Mucosa of stomach (tissue), 1 donor: ENCODE data around the gene G0S2.

Experiments
- H3K27me3 ChIP-seq: one replicate; pipeline ENCODE4 v1.7.0; 2013; ENCODE audit warnings: mild to moderate bottlenecking, low read length; ENCODE audit not compliant: control insufficient read depth, insufficient read depth
- H3K36me3 ChIP-seq: one replicate; pipeline ENCODE4 v1.7.0; 2013; ENCODE audit warnings: low read length; ENCODE audit not compliant: control insufficient read depth, insufficient read depth
- H3K4me1 ChIP-seq: one replicate; pipeline ENCODE4 v1.7.0; 2013; ENCODE audit warnings: mild to moderate bottlenecking, low read length; ENCODE audit not compliant: control insufficient read depth, insufficient read depth
- H3K4me3 ChIP-seq: one replicate; pipeline ENCODE4 v1.7.0; 2013; ENCODE audit warnings: low read length
- H3K9ac ChIP-seq: one replicate; pipeline ENCODE4 v1.7.0; 2013; ENCODE audit warnings: mild to moderate bottlenecking, low read length, moderate library complexity
- H3K9me3 ChIP-seq: one replicate; pipeline ENCODE4 v1.7.0; 2013; ENCODE audit warnings: mild to moderate bottlenecking, low read length, moderate library complexity; ENCODE audit not compliant: control insufficient read depth
- donor health status: Pancreatic carcinoma.

G0S2 gene, protein sequence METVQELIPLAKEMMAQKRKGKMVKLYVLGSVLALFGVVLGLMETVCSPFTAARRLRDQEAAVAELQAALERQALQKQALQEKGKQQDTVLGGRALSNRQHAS

DNA sequence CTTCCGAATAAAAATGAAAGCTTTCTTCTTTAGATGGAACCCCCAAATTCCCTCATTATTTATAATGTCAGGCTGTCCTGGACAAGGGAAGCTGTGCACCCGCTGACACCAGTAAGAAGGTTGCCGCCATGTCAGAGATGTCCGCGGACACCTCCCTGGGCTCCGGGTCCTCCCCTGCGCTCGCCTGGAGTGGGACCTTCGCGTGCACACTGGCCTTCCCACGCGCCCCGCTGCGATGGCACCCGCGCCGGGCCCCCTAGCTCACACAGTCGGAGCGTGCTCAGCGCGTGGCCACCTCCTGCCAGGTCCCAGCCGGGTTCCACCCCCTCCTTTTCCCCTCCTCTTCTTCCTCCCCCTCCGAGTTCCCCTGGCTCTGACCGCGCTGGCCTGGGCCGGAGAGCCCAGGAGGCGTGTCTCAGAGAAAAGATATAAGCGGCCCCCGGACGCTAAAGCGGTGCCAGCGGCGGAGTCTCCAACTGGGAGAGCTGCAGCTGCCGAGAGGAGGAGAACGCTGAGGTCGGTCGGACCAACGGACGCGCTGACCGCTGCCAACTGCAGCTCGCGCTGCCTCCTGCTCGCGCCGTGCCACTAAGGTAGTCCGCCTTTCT lies at the start of gene G0S2:
G0S2 (plus strand) TSS at position 456 of the 608 bp plus-strand sequence. CDS start 273 bp downstream, outside the sequence.
- Histone ChIP-seq H3K4me1 (peaks cover 23% of the 10 kb centered on the region), H3K4me3 (peak within 1 kb of the TSS; percentile 18), H3K9ac (peak within 1 kb of the TSS; percentile 50), H3K27me3 (no peaks in the 10 kb centered on the region), H3K9me3 (no peaks in the 10 kb centered on the region), H3K36me3 (no peaks in the 10 kb centered on the region)

DNA sequence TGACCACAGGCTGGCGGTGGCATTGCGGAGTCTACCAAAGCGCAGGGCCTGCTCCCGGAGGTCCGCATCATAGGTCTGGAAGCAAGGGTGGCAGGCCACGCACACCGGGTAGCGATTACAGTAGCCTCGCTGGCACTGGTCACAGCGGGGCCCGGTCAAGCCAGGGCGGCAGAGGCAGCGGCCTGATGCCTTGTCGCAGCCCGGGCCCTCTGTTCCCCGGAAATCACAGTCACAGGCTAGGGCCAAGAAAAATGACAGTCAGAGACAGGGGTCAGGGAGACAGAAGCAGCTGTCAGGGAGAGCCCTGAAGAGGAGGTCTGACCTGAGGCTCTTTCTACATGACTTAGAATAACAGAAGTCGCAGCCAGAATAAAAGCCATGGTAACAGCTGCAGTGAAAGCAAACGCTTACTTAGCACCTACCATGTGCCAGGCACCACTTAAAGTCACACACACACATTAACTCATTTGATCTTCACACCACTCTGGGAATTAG lies 49.4 kb upstream of the G0S2 start:
- Histone ChIP-seq H3K4me3 (no peak overlapping the region), H3K9me3 (no peaks in the 10 kb centered on the region), H3K4me1 (peaks cover 1% of the 10 kb centered on the region), H3K36me3 (peaks cover 11% of the 10 kb centered on the region), H3K9ac (no peak overlapping the region), H3K27me3 (no peaks in the 10 kb centered on the region)

DNA sequence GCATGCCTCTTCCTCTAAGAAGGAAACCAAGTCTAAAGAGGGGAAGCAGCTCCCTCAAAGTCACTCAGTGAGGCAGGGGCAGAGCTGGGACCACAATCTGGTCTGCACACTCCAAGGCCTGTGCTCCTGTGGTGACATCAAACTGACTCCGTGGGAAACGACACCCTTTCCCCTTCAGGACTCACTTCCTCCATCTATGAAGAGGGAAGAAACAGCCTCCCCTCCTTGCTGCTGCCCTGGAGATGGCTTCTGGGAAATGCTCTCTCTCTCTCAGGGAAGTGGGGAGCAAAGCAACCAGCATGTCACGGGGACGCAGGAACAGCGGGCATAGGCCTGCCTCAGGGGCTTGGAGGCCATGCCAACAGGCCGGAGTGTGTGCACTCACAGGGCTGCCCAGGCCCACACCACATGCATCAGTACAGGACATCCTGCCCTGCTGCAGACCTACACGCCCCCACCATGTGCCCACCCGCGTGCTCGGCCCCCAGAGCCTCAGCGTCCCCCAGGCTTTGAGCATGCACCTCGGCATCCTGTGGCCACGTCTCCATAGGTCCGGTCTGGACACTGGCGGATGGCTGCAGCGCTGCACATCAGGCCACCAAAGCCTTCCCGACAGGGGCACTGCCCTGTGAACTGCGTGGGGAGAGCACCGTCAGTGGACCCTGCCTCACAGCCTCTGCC lies 48.7 kb upstream of the G0S2 start:
- Histone ChIP-seq H3K9ac (no peak overlapping the region), H3K4me1 (no peaks in the 10 kb centered on the region), H3K4me3 (no peak overlapping the region), H3K27me3 (no peaks in the 10 kb centered on the region), H3K36me3 (peaks cover 11% of the 10 kb centered on the region), H3K9me3 (no peaks in the 10 kb centered on the region)

DNA sequence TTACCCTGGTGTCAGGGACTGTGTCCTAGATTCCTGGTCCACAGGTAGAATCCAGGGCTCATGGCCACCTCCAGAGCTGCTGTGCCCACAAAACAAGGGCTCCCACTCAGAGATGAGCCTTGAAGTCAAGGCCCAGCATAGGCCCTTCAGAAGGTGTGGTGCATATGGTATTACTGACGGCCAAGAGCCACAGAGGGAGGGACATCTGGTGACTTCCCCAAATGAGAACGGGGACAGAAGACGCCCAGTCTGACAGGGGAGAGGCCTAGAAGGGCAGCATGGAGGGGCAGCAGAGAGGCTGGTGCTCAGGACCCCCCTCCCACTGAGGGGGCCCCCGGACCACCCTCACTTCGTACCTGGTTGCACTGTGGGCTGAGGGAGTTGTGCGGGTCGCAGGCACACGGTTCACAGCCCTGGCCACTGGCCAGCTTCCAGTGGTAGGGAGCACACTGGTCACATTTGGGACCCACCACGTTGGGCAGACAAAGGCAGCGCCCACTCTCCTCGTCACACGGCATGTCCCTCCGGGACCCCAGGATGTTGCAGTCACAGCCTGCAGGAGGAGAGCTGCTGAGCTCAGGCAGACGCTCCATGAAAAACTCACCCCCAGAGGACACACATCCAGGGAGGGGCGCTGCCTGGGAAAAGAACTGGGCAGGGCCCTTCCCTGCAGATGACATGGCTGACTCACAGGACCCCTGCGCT lies 48.0 kb upstream of the G0S2 start:
- H3K9ac ChIP-seq = no peak overlapping the region
- H3K4me1 ChIP-seq = no peaks in the 10 kb centered on the region
- no peaks in the 10 kb centered on the region for H3K9me3 ChIP-seq
- no peaks in the 10 kb centered on the region for H3K27me3 ChIP-seq
- H3K4me3 ChIP-seq = no peak overlapping the region
- H3K36me3 ChIP-seq = peaks cover 11% of the 10 kb centered on the region

DNA sequence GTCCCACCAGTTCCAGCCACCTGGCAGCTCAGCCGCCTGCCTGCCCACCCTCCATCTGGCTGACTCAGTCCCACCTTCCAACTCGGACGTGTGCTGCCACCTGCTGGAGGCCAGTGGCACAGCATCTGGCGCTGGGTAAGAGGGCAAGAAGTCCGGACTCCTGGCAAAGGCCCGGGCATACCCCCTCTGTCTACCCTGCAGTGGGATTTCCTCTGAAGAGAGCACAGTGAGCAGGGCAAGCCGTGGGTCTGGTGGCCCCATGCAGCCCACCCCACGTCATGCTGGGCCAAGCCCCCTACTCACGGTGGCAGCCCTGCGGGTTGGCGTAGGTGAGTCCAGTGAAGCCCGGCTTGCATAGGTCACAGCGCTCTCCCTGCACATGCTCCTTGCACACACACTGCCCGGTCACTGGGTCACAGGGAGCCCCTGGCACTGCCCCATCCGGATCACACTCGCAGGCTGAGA lies 47.4 kb upstream of the G0S2 start:
- Histone ChIP-seq H3K36me3 (peaks cover 11% of the 10 kb centered on the region), H3K4me1 (no peaks in the 10 kb centered on the region), H3K4me3 (no peak overlapping the region), H3K9ac (no peak overlapping the region), H3K27me3 (no peaks in the 10 kb centered on the region), H3K9me3 (no peaks in the 10 kb centered on the region)

DNA sequence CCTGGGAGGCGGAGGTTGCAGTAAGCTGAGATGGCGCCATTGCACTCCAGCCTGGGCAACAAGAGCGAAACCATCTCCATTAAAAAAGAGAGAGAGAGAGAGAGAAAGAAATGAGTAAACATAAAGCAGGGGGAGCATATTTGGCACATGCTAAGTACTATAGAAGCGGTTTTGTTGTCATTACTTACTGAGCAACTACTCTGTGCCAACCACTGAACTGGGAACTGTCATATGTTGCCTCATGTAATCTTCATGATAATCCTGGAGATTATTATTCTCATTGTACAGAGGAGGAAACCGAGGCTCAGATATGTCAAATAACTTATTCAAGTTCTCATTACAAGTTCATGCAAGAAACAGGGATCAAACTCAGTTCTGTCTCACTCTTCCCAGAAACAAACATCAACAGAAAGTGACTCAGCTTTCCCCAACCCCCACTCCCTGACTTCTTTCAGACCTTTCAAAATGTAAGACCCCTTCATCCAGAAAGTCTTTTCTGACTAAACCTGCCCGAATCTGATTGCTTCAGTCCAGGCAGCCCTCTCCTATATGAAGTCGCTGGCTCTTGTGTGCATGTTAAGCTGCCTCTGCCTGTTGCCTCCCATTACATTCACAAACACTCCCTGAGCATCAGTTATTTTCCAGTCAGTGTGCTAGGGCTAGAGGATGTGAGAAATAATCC lies 46.5 kb upstream of the G0S2 start:
- H3K4me3 ChIP-seq = no peak overlapping the region
- H3K27me3 ChIP-seq = no peaks in the 10 kb centered on the region
- H3K9ac ChIP-seq = no peak overlapping the region
- H3K36me3 ChIP-seq = peaks cover 11% of the 10 kb centered on the region
- H3K9me3 ChIP-seq = no peaks in the 10 kb centered on the region
- H3K4me1 ChIP-seq = no peaks in the 10 kb centered on the region

DNA sequence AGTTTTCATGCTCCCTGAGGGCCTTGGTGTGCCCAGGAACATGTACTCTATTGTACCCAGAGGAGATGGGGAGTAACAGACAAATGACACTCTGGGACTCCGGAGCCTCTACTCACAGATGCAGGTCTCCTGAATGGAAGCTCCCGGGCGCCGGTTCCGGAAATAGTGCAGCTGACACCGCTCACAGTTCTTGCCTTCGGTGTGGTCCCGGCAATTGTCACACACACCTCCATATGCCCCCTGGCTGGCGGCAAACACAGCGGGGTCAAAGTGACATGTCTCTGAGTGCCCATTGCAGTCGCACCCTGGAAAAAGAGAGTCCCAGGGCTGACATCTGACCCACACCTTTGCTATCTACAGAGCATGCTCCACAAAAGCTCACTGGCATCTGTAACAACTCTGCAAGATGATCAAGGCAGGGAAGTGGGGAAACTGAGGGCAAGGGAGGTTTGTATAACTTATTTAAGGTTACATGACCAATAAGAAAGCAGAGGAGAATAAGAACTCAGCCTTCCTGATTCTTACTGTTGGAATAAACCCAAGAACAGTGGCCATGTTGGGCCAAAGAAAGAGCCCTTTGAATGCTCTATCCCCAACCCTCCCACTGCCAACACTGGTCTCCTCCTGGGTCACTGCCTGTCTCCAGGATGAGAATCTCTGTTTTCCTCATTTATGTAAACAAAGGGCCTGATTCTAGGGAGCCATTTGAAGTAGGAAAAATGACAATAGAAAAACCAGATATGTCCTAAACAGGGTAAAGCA lies 45.4 kb upstream of the G0S2 start:
- Histone ChIP-seq H3K4me3 (no peak overlapping the region), H3K9me3 (no peaks in the 10 kb centered on the region), H3K4me1 (no peaks in the 10 kb centered on the region), H3K27me3 (no peaks in the 10 kb centered on the region), H3K9ac (no peak overlapping the region), H3K36me3 (peaks cover 11% of the 10 kb centered on the region)

DNA sequence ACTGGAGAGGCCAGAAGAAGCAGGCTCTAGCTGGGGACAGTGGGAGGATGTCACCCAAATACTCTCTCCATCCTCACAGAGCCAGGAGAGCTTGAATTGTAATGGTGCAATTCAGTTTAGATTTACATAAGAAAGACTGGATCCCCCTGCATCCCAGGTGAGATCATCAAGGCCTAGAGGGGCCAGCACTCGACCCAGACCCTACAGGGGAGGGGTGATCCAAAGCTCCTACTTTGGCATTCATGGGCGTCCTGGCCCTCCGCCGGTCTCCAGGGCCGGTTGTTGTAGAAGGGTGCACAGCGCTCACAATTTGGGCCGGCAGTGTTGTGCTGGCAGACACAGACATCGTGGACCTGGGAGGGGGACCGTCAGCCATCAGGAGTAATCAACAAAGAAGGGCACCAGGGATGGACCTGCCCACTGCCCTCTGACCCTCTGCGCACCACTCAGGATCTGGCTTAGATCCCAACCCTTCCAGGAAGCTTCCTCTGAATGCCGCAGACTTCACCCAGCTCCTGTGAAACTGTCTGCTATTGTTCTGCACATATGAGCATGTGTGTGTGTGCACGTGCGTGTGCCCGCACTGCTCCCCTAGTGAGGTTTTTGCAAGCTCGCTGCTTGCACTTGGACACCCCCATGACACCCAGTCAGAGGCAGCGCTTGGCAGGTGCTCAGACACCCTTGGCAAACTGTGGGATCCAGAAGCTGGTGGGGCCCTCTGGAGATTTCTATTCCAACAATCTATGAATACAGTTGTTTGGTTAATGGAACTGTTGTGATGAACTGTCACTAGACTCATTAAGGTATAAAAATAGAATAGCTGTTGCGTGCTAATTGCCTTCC lies 44.6 kb upstream of the G0S2 start:
- Histone ChIP-seq H3K9ac (no peak overlapping the region), H3K9me3 (no peaks in the 10 kb centered on the region), H3K4me3 (no peak overlapping the region), H3K4me1 (no peaks in the 10 kb centered on the region), H3K36me3 (peaks cover 11% of the 10 kb centered on the region), H3K27me3 (no peaks in the 10 kb centered on the region)

DNA sequence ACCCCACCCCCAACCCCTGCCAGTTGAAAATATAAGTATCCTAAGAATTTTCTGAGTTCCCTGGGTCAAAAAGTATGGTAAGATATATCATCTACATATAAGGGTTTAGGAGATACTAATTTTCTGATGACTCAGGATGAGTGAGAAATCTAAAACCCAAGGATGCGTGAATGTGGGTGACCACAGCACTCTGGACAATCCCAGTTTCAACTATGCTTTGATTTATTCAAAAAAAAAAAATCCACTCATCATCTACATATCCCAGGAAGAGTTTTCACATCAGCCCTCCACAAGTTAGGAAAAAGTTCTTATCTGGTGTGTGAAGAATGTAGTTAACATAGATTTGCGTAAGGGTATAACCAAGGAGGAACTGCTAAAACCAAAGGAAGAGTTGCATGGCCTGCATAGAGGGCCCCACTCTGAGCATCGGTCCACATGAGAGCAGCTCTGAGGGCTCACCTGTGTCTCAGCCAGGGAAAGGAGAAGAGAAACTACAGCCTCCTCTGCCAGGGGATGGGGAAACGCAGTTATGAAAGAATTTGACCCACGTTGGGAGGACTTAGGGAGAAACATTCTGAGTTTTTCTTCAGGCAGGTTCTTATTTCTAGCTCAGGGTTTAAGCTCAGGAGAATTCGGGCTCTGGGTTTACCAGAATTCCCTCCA lies 41.7 kb upstream of the G0S2 start:
- H3K4me3 ChIP-seq = no peak overlapping the region
- H3K36me3 ChIP-seq = no peaks in the 10 kb centered on the region
- no peaks in the 10 kb centered on the region for H3K27me3 ChIP-seq
- H3K9ac ChIP-seq = no peak overlapping the region
- no peaks in the 10 kb centered on the region for H3K4me1 ChIP-seq
- no peaks in the 10 kb centered on the region for H3K9me3 ChIP-seq

DNA sequence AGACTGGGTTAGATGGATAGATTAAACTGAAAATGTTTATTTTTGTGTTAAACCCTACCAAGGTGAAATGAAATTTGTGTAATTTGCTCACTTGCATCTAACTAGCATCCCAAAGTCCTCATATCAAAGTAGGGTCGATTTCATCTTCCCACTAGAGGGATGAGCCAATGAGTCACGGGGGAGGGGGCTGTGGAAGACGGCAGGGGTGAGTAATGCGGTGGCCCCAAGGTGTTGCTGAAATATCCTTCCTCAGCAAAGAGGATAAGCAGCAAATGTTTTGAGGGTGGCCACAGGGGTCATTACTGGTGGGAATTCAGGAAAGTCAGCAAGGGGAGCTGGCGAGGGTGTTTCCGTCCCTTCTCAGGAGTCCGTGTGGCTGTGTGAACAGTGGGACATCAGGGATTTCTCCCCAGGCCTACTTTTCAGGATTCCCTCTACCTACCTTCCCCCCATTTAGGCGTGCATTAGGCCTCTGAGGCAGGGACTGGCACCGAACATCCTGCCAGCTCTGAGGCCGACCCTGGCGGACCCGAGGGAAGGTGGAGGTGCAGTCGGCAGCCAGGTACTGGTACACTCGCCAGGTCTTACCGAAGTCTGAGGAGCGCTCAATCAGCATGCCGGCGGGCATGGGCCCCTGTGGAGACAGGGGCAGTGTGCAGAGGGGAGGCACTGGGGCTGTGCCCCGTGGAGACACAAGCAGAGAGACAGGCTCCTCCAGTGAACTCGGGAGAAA lies 41.0 kb upstream of the G0S2 start:
- Histone ChIP-seq H3K9me3 (no peaks in the 10 kb centered on the region), H3K9ac (no peak overlapping the region), H3K27me3 (no peaks in the 10 kb centered on the region), H3K36me3 (no peaks in the 10 kb centered on the region), H3K4me3 (no peak overlapping the region), H3K4me1 (no peaks in the 10 kb centered on the region)
